Panc1 (cell line): Measurements from ENCODE around the gene ESR2.

Source experiments
- POLR2AphosphoS5 ChIP-seq: IDR thresholded peaks from 2 replicates; pipeline ENCODE4 v1.6.1; 2012; ENCODE audit warnings: mild to moderate bottlenecking, low read depth, low read length, moderate library complexity
- TF ChIP-seq, protein P1 (sequence below): fragments of 450-650 bp; IDR thresholded peaks from 2 replicates; pipeline ENCODE4 v1.5.1; 2017; ENCODE audit warnings: mild to moderate bottlenecking

DNA sequence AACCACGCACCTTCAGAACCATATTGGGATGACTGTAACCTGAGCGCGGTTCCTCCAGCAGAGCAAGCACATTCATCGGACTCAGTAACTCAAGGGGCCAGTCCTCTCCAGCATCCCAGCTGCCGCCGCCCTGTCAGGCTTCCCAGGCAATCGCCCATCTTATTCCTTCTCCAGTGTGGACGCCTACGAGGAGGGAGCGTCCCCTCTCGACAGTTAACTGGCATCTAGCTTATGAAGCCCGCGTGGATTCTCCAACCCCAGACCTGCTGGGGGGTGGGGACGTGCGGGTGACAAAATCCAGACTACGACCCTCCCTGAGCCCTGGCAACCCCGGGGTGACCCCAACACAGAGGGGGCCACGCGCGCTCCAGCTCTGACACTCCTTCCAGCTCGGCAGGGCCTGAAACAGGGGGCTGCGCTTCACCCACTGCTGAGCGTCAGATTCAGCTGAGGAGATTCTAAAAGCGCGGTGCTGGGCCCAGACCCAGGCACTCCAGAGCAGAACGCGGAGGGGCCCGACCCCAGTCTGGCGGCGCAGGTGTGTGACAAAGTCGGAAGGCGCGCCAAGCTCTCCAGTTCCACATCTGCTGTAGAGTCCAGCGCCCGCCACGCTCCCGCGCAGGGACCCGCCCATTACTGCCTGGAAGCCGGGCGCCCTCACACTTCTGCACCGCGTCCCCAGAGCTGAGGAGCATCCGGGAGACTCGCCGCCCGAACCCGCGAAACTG is 43.9 kb upstream of the ESR2 start:
- no peak for TF ChIP-seq POLR2AphosphoS5
- TF ChIP-seq, protein P1, sequence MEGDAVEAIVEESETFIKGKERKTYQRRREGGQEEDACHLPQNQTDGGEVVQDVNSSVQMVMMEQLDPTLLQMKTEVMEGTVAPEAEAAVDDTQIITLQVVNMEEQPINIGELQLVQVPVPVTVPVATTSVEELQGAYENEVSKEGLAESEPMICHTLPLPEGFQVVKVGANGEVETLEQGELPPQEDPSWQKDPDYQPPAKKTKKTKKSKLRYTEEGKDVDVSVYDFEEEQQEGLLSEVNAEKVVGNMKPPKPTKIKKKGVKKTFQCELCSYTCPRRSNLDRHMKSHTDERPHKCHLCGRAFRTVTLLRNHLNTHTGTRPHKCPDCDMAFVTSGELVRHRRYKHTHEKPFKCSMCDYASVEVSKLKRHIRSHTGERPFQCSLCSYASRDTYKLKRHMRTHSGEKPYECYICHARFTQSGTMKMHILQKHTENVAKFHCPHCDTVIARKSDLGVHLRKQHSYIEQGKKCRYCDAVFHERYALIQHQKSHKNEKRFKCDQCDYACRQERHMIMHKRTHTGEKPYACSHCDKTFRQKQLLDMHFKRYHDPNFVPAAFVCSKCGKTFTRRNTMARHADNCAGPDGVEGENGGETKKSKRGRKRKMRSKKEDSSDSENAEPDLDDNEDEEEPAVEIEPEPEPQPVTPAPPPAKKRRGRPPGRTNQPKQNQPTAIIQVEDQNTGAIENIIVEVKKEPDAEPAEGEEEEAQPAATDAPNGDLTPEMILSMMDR: peak; percentile 27; the same call in 1 of the 2 replicates
